Mesothelial cell of epicardium (in vitro differentiated cells): ENCODE results near the gene FTL. TPM values are rescaled to one million over a fixed set of nuclear protein-coding genes. Genes with fewer than 3 reads are reported as not detected.

Experiments used
- DNase-seq, 2 experiments: peaks; one replicate each; pipeline ENCODE4 v3.0.0; 2021; ENCODE audit warnings: low spot score in 2 of 2; ENCODE audit not compliant: unreplicated experiment in 2 of 2
- H3K27ac Mint-ChIP-seq: 2 replicates; pipeline ENCODE4 v1.8.0; 2021; ENCODE audit warnings: mixed read lengths
- H3K27me3 Mint-ChIP-seq: 2 replicates; pipeline ENCODE4 v1.8.0; 2021; ENCODE audit warnings: low read depth, mixed read lengths
- H3K36me3 Mint-ChIP-seq: 2 replicates; pipeline ENCODE4 v1.8.0; 2021; ENCODE audit warnings: mixed read lengths
- H3K4me1 Mint-ChIP-seq: 2 replicates; pipeline ENCODE4 v1.8.0; 2021; ENCODE audit warnings: mixed read lengths
- H3K4me3 Mint-ChIP-seq: 2 replicates; pipeline ENCODE4 v1.8.0; 2021; ENCODE audit warnings: mild to moderate bottlenecking, moderate library complexity, mixed read lengths
- H3K9me3 Mint-ChIP-seq: 2 replicates; pipeline ENCODE4 v1.8.0; 2021; ENCODE audit warnings: mixed read lengths
- total RNA-seq: library from RNA; stranded (reverse); gene quantifications from 3 replicates; pipeline ENCODE4 v1.2.1, GENCODE V29; 2021
- TF ChIP-seq, protein P1 (sequence below): fragments of 200-600 bp; sonication (generic); IDR thresholded peaks from one replicate; pipeline ENCODE4 v1.5.0; 2021; ENCODE audit warnings: antibody characterized with exemption; ENCODE audit not compliant: unreplicated experiment

The FTL gene
- total RNA-seq, 1 donor from 2014 or later: 1,064 TPM

DNA sequence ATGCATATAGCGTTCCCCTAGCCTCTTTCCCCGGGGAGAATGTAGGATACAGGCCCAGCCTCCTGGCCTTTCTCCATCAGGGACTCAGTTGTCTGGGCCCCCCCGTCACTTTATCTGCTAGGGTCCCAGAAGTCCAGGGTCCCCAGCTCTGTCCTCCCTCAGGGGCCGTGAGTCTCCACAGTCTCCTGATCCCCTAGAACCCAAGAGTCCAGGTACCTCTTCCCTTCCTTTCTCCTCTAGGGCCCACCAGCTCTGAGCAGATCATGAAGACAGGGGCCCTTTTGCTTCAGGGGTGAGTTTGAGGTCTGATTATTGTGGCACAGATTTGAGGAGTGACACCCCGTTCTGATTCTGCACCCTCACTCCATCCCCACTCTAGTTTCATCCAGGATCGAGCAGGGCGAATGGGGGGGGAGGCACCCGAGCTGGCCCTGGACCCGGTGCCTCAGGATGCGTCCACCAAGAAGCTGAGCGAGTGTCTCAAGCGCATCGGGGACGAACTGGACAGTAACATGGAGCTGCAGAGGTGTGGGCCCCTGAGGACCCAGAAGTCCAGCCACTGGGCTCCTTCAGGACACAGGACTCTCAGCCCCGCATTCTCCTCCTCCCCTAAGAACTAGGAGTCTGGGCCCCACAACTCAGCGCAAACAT lies 9.7 kb upstream of the FTL start:
- TF ChIP-seq, protein P1, sequence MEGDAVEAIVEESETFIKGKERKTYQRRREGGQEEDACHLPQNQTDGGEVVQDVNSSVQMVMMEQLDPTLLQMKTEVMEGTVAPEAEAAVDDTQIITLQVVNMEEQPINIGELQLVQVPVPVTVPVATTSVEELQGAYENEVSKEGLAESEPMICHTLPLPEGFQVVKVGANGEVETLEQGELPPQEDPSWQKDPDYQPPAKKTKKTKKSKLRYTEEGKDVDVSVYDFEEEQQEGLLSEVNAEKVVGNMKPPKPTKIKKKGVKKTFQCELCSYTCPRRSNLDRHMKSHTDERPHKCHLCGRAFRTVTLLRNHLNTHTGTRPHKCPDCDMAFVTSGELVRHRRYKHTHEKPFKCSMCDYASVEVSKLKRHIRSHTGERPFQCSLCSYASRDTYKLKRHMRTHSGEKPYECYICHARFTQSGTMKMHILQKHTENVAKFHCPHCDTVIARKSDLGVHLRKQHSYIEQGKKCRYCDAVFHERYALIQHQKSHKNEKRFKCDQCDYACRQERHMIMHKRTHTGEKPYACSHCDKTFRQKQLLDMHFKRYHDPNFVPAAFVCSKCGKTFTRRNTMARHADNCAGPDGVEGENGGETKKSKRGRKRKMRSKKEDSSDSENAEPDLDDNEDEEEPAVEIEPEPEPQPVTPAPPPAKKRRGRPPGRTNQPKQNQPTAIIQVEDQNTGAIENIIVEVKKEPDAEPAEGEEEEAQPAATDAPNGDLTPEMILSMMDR: no peak
- H3K27ac Mint-ChIP-seq: peak overlapping the region; percentile 87
- no peaks in the 10 kb centered on the region for H3K27me3 Mint-ChIP-seq
- H3K36me3 Mint-ChIP-seq: peaks cover 18% of the 10 kb centered on the region
- H3K4me3 Mint-ChIP-seq: peak overlapping the region; percentile 84
- peaks cover 13% of the 10 kb centered on the region for H3K4me1 Mint-ChIP-seq
- no peak for DNase-seq
- H3K9me3 Mint-ChIP-seq: no peaks in the 10 kb centered on the region

DNA sequence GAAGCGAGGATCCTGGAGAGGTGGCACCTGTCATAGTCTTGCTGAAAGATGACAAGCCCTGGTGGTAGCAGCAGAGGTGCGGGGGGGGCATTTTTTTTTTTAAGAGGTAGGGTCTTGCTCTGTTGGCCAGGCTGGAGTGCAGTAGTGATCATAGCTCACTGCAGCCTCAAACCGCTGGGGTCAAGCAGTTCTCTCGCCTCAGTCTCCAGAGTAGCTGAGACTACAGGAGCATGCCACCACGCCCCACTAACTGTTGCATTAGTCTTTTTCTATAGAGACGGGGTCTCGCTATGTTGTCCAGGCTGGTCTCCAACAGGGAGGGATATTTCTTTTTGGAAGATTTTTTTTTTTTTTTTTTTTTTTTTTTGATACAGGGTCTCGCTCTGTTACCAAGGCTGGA lies 7.1 kb upstream of the FTL start:
- no peaks in the 10 kb centered on the region for H3K27me3 Mint-ChIP-seq
- TF ChIP-seq, protein P1: no peak
- H3K9me3 Mint-ChIP-seq: no peaks in the 10 kb centered on the region
- peaks cover 24% of the 10 kb centered on the region for H3K4me1 Mint-ChIP-seq
- H3K36me3 Mint-ChIP-seq: peaks cover 21% of the 10 kb centered on the region
- no peak overlapping the region for H3K4me3 Mint-ChIP-seq
- no peak overlapping the region for H3K27ac Mint-ChIP-seq
- no peak for DNase-seq

DNA sequence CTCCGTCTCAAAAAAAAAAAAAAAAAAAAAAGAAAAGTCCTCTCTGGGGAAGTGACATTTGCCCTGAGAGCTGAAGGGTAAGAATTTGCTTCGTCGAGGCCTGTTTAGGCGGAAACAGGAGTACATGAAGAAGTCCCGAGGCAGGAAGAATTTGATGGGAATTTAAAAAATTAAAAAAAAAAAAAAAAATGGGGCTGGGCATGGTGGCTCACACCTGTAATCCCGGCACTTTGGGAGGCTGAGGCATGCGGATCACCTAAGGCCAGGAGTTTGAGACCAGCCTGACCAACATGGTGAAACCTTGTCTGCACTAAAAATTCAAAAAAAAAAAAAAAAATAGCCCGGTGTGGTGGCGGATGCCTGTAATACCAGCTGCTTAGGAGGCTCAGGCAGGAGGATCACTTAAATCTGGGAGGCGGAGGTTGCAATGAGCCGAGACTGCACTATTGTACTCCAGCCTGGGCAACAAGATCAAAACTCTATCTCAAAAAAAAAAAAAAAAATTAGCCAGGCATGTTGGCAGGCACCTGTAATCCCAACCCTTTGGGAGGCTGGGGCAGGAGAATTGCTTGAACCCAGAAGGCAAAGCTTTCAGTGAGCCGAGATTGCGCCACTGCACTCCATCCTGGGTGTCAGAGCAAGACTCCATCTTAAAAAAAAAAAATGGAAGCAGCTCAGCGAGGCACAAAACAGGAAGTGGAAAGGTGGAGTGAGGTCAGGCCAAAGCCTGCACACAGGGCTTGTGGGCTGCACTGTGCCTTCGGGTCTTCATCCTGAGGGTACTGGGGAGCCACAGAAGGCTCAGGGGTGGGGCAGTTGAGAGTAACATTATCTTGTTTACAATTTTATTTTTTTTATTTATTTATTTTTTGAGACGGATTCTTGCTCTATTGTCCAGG lies 5.5 kb upstream of the FTL start:
- Mint-ChIP-seq H3K9me3 (no peaks in the 10 kb centered on the region), H3K36me3 (peaks cover 21% of the 10 kb centered on the region), H3K27me3 (no peaks in the 10 kb centered on the region), H3K27ac (no peak overlapping the region), H3K4me1 (peaks cover 37% of the 10 kb centered on the region), H3K4me3 (no peak overlapping the region)
- TF ChIP-seq, protein P1: no peak
- DNase-seq: no peak

DNA sequence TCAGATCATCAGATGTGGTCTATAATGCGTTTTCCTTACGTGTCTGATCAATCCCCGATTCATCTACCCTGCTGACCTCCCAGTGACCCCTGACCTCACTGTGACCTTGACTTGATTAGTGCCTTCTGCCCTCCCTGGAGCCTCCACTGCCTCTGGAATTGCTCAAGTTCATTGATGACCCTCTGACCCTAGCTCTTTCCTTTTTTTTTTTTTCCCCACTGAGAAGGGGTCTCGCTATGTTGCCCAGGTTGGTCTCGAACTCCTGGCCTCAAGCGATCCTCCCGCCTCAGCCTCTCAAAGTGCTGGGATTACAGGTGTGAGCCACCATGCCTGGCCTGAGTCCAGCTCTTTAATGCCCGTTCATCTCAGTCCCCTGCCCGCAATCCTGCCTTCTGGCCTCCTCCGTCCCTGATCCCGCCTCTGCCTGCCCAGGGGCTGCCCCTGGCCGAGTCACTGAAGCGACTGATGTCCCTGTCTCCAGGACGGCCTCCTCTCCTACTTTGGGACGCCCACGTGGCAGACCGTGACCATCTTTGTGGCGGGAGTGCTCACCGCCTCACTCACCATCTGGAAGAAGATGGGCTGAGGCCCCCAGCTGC lies 4.0 kb upstream of the FTL start:
- no peak overlapping the region for H3K4me3 Mint-ChIP-seq

DNA sequence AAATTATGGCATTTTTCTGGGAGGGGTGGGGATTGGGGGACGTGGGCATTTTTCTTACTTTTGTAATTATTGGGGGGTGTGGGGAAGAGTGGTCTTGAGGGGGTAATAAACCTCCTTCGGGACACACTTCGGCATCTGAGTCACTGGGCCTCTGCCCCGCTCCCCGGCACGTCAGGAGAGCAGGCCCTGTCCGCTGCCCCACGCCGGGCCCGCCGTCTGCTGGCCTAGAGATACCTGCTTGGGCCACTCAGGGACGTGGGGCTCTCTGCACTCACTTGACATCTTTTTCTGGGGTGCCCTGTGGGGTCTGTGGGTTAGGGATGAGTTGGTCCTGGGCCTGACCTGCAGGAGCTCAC lies 3.5 kb upstream of the FTL start:
- TF ChIP-seq, protein P1: no peak
- Mint-ChIP-seq H3K36me3 (peaks cover 23% of the 10 kb centered on the region), H3K4me1 (peaks cover 40% of the 10 kb centered on the region), H3K4me3 (no peak overlapping the region), H3K27ac (peak overlapping the region; percentile 100), H3K9me3 (no peaks in the 10 kb centered on the region), H3K27me3 (no peaks in the 10 kb centered on the region)
- DNase-seq: no peak

More for the DNA sequence above, 4.0 kb upstream of the FTL start:
- H3K27me3 Mint-ChIP-seq: no peaks in the 10 kb centered on the region
- no peaks in the 10 kb centered on the region for H3K9me3 Mint-ChIP-seq
- peaks cover 22% of the 10 kb centered on the region for H3K36me3 Mint-ChIP-seq
- TF ChIP-seq, protein P1: no peak
- peaks cover 36% of the 10 kb centered on the region for H3K4me1 Mint-ChIP-seq
- peak overlapping the region; percentile 64 for H3K27ac Mint-ChIP-seq
- no peak for DNase-seq
